SU-DHL-6 (cell line): ENCODE measurements around the gene NOTCH3.

Experiments
- EZH2phosphoT487 ChIP-seq: fragments of 200-600 bp; sonication (generic), shearing (Covaris generic); conservative IDR thresholded peaks from 2 replicates; pipeline ENCODE4 v1.6.1; 2018; ENCODE audit warnings: mild to moderate bottlenecking, antibody characterized with exemption, low read length, moderate library complexity, mixed read lengths
- TF ChIP-seq, protein P1 (sequence below): fragments of 200-600 bp; sonication (generic); IDR thresholded peaks from one replicate; pipeline ENCODE4 v1.5.1; 2017; ENCODE audit warnings: antibody characterized with exemption, mild to moderate bottlenecking, low read length, moderate library complexity; ENCODE audit not compliant: insufficient read depth, poor library complexity, severe bottlenecking

DNA sequence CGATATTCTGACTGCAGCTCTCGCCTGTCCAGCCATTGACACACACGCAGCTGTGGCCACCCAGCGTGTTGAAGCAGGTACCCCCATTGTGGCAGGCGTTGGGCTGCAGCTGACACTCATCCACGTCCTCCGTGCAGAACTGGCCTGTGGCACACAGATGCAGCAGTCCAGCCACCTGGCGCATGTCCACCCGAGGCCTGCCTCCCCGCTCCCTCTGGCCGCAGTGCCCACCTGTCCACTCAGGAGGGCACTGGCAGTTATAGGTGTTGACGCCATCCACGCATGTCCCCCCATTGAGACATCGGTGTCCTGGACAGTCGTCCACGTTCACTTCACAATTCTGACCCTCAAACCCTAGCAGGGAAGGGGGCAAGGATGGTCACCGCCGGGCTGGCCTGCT lies 9.3 kb downstream of the NOTCH3 start:
- TF ChIP-seq, protein P1, sequence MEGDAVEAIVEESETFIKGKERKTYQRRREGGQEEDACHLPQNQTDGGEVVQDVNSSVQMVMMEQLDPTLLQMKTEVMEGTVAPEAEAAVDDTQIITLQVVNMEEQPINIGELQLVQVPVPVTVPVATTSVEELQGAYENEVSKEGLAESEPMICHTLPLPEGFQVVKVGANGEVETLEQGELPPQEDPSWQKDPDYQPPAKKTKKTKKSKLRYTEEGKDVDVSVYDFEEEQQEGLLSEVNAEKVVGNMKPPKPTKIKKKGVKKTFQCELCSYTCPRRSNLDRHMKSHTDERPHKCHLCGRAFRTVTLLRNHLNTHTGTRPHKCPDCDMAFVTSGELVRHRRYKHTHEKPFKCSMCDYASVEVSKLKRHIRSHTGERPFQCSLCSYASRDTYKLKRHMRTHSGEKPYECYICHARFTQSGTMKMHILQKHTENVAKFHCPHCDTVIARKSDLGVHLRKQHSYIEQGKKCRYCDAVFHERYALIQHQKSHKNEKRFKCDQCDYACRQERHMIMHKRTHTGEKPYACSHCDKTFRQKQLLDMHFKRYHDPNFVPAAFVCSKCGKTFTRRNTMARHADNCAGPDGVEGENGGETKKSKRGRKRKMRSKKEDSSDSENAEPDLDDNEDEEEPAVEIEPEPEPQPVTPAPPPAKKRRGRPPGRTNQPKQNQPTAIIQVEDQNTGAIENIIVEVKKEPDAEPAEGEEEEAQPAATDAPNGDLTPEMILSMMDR, result no peak
- TF ChIP-seq EZH2phosphoT487, result no peak
